GM12878 (cell line): ENCODE data around the gene DYNLT2. TPM values are rescaled to one million over a fixed set of nuclear protein-coding genes. Genes with fewer than 3 reads are reported as not detected.

Source experiments
- ATAC-seq: fragments of 200-7000 bp; cut with Tn5 transposase; 3 replicates; pipeline ENCODE4 v1.9.1; 2020; ENCODE audit warnings: mild to moderate bottlenecking, moderate library complexity
- BruUV-seq: library from RNA; stranded (reverse); fragments of 400-500 nt; replicated peaks from 2 replicates; lab custom pipeline; 2021; lab: Mats Ljungman, UMichigan
- CTCF ChIA-PET: fragments of 300-600 bp; sonication (Branson Sonifier 250); formaldehyde crosslinking; extraction: SDS; loops from one replicate; lab custom pipeline; 2021; ENCODE audit warnings: inconsistent platforms; lab: Yijun Ruan, JAX
- POLR2A ChIA-PET: fragments of 350-600 bp; formaldehyde crosslinking; extraction: SDS; loops from one replicate; lab custom pipeline; 2021; ENCODE audit warnings: inconsistent platforms; lab: Charles Lee
- RAD21 ChIA-PET: fragments of 300-600 bp; sonication (Branson Sonifier 250); formaldehyde crosslinking; loops from one replicate; lab custom pipeline; 2023; ENCODE audit warnings: antibody characterized with exemption; ENCODE audit not compliant: unreplicated experiment; lab: Charles Lee
- SMC1A ChIA-PET: fragments of 300-600 bp; sonication (Branson Sonifier 250); formaldehyde crosslinking; loops from one replicate; lab custom pipeline; 2023; ENCODE audit not compliant: unreplicated experiment, uncharacterized antibody; lab: Charles Lee
- DNase-seq: peaks from one replicate; pipeline ENCODE4 v3.0.0-alpha.2; 2011; ENCODE audit warnings: low read depth, low spot score
- FAIRE-seq: peaks from 3 replicates; lab custom pipeline; 2011; peaks lifted over from hg19 to GRCh38; lab: Jason Lieb, UNC
- H2AFZ ChIP-seq: 2 replicates; pipeline ENCODE4 v1.6.0; 2011; ENCODE audit warnings: low read depth, low read length, control low read depth; ENCODE audit not compliant: control insufficient read depth
- H3K27ac ChIP-seq: 2 replicates; pipeline ENCODE4 v1.5.1; 2011; ENCODE audit warnings: control low read depth; ENCODE audit not compliant: control insufficient read depth, insufficient read depth
- H3K27me3 ChIP-seq, 2 experiments: replicated peaks in 1 of 2; 2 replicates each; pipeline versions ENCODE4 v1.6.0 to v1.6.1; 2011; ENCODE audit warnings: low read length in 1 of 2; ENCODE audit not compliant: control insufficient read depth in 2 of 2, insufficient read depth in 2 of 2
- H3K36me3 ChIP-seq, 2 experiments: 2 replicates each; pipeline ENCODE4 v1.5.1; 2011; ENCODE audit warnings: low read length in 1 of 2; ENCODE audit not compliant: control insufficient read depth in 2 of 2, insufficient read depth in 2 of 2
- H3K4me1 ChIP-seq: 2 replicates; pipeline ENCODE4 v1.6.1; 2011; ENCODE audit warnings: mild to moderate bottlenecking, low read length, moderate library complexity, mixed read lengths; ENCODE audit not compliant: control insufficient read depth, insufficient read depth
- H3K4me2 ChIP-seq: 2 replicates; pipeline ENCODE4 v1.6.0; 2011; ENCODE audit warnings: control low read depth; ENCODE audit not compliant: control insufficient read depth, insufficient read depth
- H3K4me3 ChIP-seq: fragments of 200-600 bp; sonication (generic); 2 replicates; pipeline ENCODE4 v1.5.1; 2016
- H3K79me2 ChIP-seq: 2 replicates; pipeline ENCODE4 v1.6.0; 2011; ENCODE audit warnings: low read length; ENCODE audit not compliant: control insufficient read depth, insufficient read depth
- H3K9ac ChIP-seq: 2 replicates; pipeline ENCODE4 v1.8.0; 2011; ENCODE audit warnings: low read length, control low read depth, mixed read lengths; ENCODE audit not compliant: control insufficient read depth, insufficient read depth
- H3K9me3 ChIP-seq: replicated peaks from 3 replicates; pipeline ENCODE4 v1.5.1; 2011; ENCODE audit warnings: mild to moderate bottlenecking, low read length; ENCODE audit not compliant: control insufficient read depth, insufficient read depth
- H4K20me1 ChIP-seq: 2 replicates; pipeline ENCODE4 v1.6.0; 2011; ENCODE audit not compliant: control insufficient read depth, insufficient read depth
- CBFB ChIP-seq: IDR thresholded peaks from 2 replicates; pipeline ENCODE4 v1.6.1; 2016; ENCODE audit warnings: antibody characterized with exemption, low read depth
- CHD4 ChIP-seq: fragments of 200-600 bp; sonication (generic); IDR thresholded peaks from 2 replicates; pipeline ENCODE4 v1.6.1; 2016; ENCODE audit warnings: mild to moderate bottlenecking
- DPF2 ChIP-seq: fragments of 450-650 bp; IDR thresholded peaks from 2 replicates; pipeline ENCODE4 v1.6.1; 2017; ENCODE audit warnings: mild to moderate bottlenecking
- FOS ChIP-seq: IDR thresholded peaks from 3 replicates; pipeline ENCODE4 v1.6.1; 2011; ENCODE audit warnings: borderline replicate concordance; ENCODE audit not compliant: insufficient read length; ENCODE audit errors: extremely low read depth
- GATAD2B ChIP-seq: fragments of 450-650 bp; conservative IDR thresholded peaks from 2 replicates; pipeline ENCODE4 v1.6.1; 2017; ENCODE audit warnings: low read depth, mild to moderate bottlenecking, moderate library complexity
- KAT2A ChIP-seq: conservative IDR thresholded peaks from 2 replicates; pipeline ENCODE4 v1.6.1; 2011; ENCODE audit warnings: low read depth, low read length; ENCODE audit not compliant: control insufficient read depth
- MTA2 ChIP-seq: fragments of 450-650 bp; IDR thresholded peaks from 2 replicates; pipeline ENCODE4 v1.6.1; 2016; ENCODE audit warnings: low read depth, mild to moderate bottlenecking, moderate library complexity
- PAX8 ChIP-seq: fragments of 450-650 bp; IDR thresholded peaks from 2 replicates; pipeline ENCODE4 v1.6.1; 2017; ENCODE audit warnings: mild to moderate bottlenecking, moderate library complexity
- POU2F2 ChIP-seq: IDR thresholded peaks from 3 replicates; pipeline ENCODE4 v1.6.1; 2011; ENCODE audit warnings: low read depth, mild to moderate bottlenecking, low read length, borderline replicate concordance
- RCOR1 ChIP-seq: conservative IDR thresholded peaks from 2 replicates; pipeline ENCODE4 v1.6.1; 2012; ENCODE audit warnings: low read depth, low read length, improper control_type of control experiment
- SREBF1 ChIP-seq: IDR thresholded peaks from 2 replicates; pipeline ENCODE4 v1.6.1; 2012; ENCODE audit warnings: mild to moderate bottlenecking, low read length
- SRF ChIP-seq, 2 experiments: IDR thresholded peaks; 2 replicates each; pipeline ENCODE4 v1.6.1; 2011; ENCODE audit warnings: low read depth in 2 of 2, low read length in 2 of 2, mild to moderate bottlenecking in 1 of 2, moderate library complexity in 1 of 2
- STAT1 ChIP-seq: fragments of 450-650 bp; conservative IDR thresholded peaks from 2 replicates; pipeline ENCODE4 v1.6.1; 2014; ENCODE audit warnings: antibody characterized with exemption, mild to moderate bottlenecking
- ZBED1 ChIP-seq: IDR thresholded peaks from 2 replicates; pipeline ENCODE4 v1.6.1; 2016; ENCODE audit warnings: borderline replicate concordance
- ZSCAN29 ChIP-seq: fragments of 450-650 bp; IDR thresholded peaks from 2 replicates; pipeline ENCODE4 v1.6.1; 2017; ENCODE audit warnings: mild to moderate bottlenecking, moderate library complexity
- WGBS: methylation state at CpG from one replicate; pipeline ENCODE4 v1.1.6; 2016; ENCODE audit warnings: low lambda C conversion rate; ENCODE audit not compliant: insufficient replicate concordance, insufficient coverage; ENCODE audit errors: missing lambda C conversion rate; 5-methylcytosine and 5-hydroxymethylcytosine counted together
- in situ Hi-C: fragments of 300-500 bp; cut with MboI; formaldehyde crosslinking; loops from 9 replicates; pipeline ENCODE4 v1.14.3; 2018; ENCODE audit warnings: mixed read lengths
- intact Hi-C: fragments of 100-400 bp; cut with micrococcal nuclease; formaldehyde crosslinking; loops from one replicate; pipeline ENCODE4 v1.14.2; 2022; ENCODE audit not compliant: unreplicated experiment
- polyA plus RNA-seq, 11 experiments: library from polyadenylated mRNA; depleted of rRNA in 4 of 11; unstranded in 6 of 11; stranded (reverse) in 5 of 11; fragments of >200 nt; fragmentation: Nextera tagmentation in 4 of 11; fragmentation: Illumina TruSeq in 1 of 11; extraction: Ambion mirVana in 4 of 11; extraction: Trizol in 1 of 11; gene quantifications; 1 replicate in 1 of 11; 2 replicates in 10 of 11; pipeline versions ENCODE4 v1.2.1 to v1.2.3, GENCODE V29; 2011 to 2016; ENCODE audit warnings: inconsistent platforms in 2 of 11, missing spikeins in 2 of 11, low read depth in 1 of 11
- total RNA-seq, 4 experiments: library from RNA; depleted of rRNA in 3 of 4; stranded (reverse); fragments of >200 nt in 3 of 4; fragmentation: Illumina TruSeq in 1 of 4; extraction: Trizol in 1 of 4; gene quantifications; 2 replicates each; pipeline versions ENCODE4 v1.2.1 to v1.2.3, GENCODE V29; 2013 to 2021
- TF ChIP-seq, protein P1 (sequence below): fragments of 150-350 bp; IDR thresholded peaks from 2 replicates; pipeline ENCODE4 v1.6.1; 2014; ENCODE audit warnings: mild to moderate bottlenecking, low read depth, low read length
- TF ChIP-seq, protein P2 (sequence below): IDR thresholded peaks from 2 replicates; pipeline ENCODE4 v1.6.1; 2011; ENCODE audit warnings: low read depth, low read length, improper control_type of control experiment, borderline replicate concordance
- TF ChIP-seq, protein P3 (sequence below): fragments of 450-650 bp; IDR thresholded peaks from 2 replicates; pipeline ENCODE4 v1.6.1; 2017; ENCODE audit warnings: mild to moderate bottlenecking, moderate library complexity
- TF ChIP-seq, protein P4 (sequence below): fragments of 450-650 bp; IDR thresholded peaks from 2 replicates; pipeline ENCODE4 v1.6.1; 2016; ENCODE audit warnings: mild to moderate bottlenecking

The DYNLT2 gene
- total and polyA plus RNA-seq, 10 of the 15 experiments (the other 5 are each of a cell fraction or from before 2014, with no cell fraction given), result 2.2 to 5.9 (median 5.4) TPM

DNA sequence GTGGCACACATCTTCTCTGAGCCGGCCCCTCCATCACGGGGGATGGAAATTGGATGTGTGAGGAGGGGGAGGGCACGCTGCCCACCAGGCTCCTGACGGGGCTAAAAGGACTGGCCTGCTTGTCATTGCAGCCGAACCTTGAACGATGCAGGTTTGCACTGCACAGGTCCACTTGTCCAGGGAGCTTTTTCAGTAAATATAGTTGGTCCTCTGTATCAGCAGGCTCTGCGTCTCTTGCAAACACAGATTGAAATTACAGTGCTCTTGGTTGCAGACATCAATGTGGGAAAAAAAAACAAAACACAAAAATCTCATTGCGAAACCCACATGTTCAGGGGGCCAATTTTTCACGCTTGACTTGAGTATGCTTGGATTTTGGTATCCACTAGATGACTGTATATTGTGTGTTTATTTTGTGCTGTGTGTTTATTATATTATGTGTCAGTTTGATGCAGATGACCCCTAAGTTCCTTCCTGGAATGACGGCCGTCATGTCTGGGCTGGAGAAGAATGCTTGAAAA, 29.3 kb upstream of the DYNLT2 start:
- no peak for ATAC-seq
- RAD21 ChIA-PET, result interaction anchor here (0.7 kb wide), 1 partner anchor 10 kb away, joined by 5 read pairs; no protein-coding TSS in a partner anchor
- WGBS, result 92% methylated on average over 11 of the region's 11 CpGs
- H3K4me2 ChIP-seq, result no peak overlapping the region
- H3K79me2 ChIP-seq, result no peaks in the 10 kb centered on the region
- TF ChIP-seq MTA2 (no peak), PAX8 (no peak), CBFB (no peak), POU2F2 (no peak), RCOR1 (no peak), SREBF1 (no peak), DPF2 (no peak), GATAD2B (no peak), FOS (no peak), ZSCAN29 (no peak), ZBED1 (no peak), SRF (IDR thresholded peaks at IDR 0.05; ENCODE audit: low read depth in 2 of 2, low read length in 2 of 2) (no peak), KAT2A (no peak), STAT1 (no peak), CHD4 (no peak)
- TF ChIP-seq, protein P1, sequence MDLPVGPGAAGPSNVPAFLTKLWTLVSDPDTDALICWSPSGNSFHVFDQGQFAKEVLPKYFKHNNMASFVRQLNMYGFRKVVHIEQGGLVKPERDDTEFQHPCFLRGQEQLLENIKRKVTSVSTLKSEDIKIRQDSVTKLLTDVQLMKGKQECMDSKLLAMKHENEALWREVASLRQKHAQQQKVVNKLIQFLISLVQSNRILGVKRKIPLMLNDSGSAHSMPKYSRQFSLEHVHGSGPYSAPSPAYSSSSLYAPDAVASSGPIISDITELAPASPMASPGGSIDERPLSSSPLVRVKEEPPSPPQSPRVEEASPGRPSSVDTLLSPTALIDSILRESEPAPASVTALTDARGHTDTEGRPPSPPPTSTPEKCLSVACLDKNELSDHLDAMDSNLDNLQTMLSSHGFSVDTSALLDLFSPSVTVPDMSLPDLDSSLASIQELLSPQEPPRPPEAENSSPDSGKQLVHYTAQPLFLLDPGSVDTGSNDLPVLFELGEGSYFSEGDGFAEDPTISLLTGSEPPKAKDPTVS, result no peak
- TF ChIP-seq, protein P2, sequence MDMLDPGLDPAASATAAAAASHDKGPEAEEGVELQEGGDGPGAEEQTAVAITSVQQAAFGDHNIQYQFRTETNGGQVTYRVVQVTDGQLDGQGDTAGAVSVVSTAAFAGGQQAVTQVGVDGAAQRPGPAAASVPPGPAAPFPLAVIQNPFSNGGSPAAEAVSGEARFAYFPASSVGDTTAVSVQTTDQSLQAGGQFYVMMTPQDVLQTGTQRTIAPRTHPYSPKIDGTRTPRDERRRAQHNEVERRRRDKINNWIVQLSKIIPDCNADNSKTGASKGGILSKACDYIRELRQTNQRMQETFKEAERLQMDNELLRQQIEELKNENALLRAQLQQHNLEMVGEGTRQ, result no peak
- TF ChIP-seq, protein P3, sequence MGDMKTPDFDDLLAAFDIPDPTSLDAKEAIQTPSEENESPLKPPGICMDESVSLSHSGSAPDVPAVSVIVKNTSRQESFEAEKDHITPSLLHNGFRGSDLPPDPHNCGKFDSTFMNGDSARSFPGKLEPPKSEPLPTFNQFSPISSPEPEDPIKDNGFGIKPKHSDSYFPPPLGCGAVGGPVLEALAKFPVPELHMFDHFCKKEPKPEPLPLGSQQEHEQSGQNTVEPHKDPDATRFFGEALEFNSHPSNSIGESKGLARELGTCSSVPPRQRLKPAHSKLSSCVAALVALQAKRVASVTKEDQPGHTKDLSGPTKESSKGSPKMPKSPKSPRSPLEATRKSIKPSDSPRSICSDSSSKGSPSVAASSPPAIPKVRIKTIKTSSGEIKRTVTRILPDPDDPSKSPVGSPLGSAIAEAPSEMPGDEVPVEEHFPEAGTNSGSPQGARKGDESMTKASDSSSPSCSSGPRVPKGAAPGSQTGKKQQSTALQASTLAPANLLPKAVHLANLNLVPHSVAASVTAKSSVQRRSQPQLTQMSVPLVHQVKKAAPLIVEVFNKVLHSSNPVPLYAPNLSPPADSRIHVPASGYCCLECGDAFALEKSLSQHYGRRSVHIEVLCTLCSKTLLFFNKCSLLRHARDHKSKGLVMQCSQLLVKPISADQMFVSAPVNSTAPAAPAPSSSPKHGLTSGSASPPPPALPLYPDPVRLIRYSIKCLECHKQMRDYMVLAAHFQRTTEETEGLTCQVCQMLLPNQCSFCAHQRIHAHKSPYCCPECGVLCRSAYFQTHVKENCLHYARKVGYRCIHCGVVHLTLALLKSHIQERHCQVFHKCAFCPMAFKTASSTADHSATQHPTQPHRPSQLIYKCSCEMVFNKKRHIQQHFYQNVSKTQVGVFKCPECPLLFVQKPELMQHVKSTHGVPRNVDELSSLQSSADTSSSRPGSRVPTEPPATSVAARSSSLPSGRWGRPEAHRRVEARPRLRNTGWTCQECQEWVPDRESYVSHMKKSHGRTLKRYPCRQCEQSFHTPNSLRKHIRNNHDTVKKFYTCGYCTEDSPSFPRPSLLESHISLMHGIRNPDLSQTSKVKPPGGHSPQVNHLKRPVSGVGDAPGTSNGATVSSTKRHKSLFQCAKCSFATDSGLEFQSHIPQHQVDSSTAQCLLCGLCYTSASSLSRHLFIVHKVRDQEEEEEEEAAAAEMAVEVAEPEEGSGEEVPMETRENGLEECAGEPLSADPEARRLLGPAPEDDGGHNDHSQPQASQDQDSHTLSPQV, result no peak
- TF ChIP-seq, protein P4, sequence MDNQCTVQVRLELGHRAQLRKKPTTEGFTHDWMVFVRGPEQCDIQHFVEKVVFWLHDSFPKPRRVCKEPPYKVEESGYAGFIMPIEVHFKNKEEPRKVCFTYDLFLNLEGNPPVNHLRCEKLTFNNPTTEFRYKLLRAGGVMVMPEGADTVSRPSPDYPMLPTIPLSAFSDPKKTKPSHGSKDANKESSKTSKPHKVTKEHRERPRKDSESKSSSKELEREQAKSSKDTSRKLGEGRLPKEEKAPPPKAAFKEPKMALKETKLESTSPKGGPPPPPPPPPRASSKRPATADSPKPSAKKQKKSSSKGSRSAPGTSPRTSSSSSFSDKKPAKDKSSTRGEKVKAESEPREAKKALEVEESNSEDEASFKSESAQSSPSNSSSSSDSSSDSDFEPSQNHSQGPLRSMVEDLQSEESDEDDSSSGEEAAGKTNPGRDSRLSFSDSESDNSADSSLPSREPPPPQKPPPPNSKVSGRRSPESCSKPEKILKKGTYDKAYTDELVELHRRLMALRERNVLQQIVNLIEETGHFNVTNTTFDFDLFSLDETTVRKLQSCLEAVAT, result no peak
- TF ChIP-seq, all 136 proteins: peak for 0
- H3K9me3 ChIP-seq, result no peaks in the 10 kb centered on the region; the same call in 2 of the 3 replicates
- FAIRE-seq (no peak), DNase-seq (no peak)
- H2AFZ ChIP-seq, result no peak overlapping the region
- in situ Hi-C loops, result no loop called here
- H3K27me3 ChIP-seq, result no peaks in the 10 kb centered on the region
- no peak overlapping the region for H3K27ac ChIP-seq
- H3K4me3 ChIP-seq, result no peak overlapping the region
- CTCF ChIA-PET, result interaction anchor here (1.8 kb wide), 1 partner anchor 9 kb away, joined by 8 read pairs; no protein-coding TSS in a partner anchor
- SMC1A ChIA-PET, result no interaction called here
- no peaks in the 10 kb centered on the region for H4K20me1 ChIP-seq
- peaks cover 6 to 9% of the 10 kb centered on the region in 2 experiments for H3K36me3 ChIP-seq
- no TSS peak for BruUV-seq
- intact Hi-C loops, result no loop called here
- no peak overlapping the region for H3K9ac ChIP-seq
- H3K4me1 ChIP-seq, result no peaks in the 10 kb centered on the region
- POLR2A ChIA-PET, result no interaction called here
